IMR-90 (cell line): ENCODE data around the gene RNF111.

Experiments
- CTCF ChIP-seq: conservative IDR thresholded peaks from 2 replicates; pipeline ENCODE4 v1.5.1; 2012; ENCODE audit warnings: mild to moderate bottlenecking, low read depth, low read length, improper control_type of control experiment
- POLR2A ChIP-seq: IDR thresholded peaks from 2 replicates; pipeline ENCODE4 v1.6.1; 2012; ENCODE audit warnings: mild to moderate bottlenecking, low read depth, low read length
- USF2 ChIP-seq: fragments of 150-350 bp; IDR thresholded peaks from 2 replicates; pipeline ENCODE4 v1.6.1; 2017; ENCODE audit warnings: mild to moderate bottlenecking, antibody characterized with exemption, low read length, low read depth

- TF ChIP-seq CTCF = no peak
- no peak for TF ChIP-seq POLR2A
- TF ChIP-seq USF2 = no peak
These were observed 40.3 kb upstream of the RNF111 start for GRCh38 chr15:58947179-58947578.
